ENCODE results near the gene ANKFY1. TPM values are rescaled to one million over a fixed set of nuclear protein-coding genes. Genes with fewer than 3 reads are reported as not detected.

ANKFY1 gene
- polyA plus RNA-seq, 3 donors, result 13.5 to 46.1 (median 21.7) TPM

DNA sequence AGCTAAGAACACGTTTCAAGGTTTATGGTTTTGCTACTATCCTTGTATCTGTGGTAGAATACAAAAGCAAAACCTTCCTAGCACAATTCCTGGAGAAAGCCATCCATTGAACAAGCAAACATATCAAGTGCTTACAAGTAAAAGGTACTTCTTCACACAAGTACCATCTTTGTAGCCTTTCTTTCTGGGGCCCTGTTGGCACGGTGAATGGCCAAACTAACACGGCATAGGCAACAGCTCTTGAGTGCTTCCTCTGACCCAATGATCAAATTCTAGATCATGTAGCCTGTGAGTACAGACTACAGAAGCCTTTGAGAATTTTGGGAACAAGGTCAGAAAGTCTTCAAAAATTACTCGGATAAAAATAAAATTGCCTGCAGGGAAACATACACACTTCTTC lies 57.9 kb downstream of the ANKFY1 start:
- peak overlapping the region in 1 of 2 donors; percentile 84 for H3K4me3 Mint-ChIP-seq
- H3K9me3 Mint-ChIP-seq, result peaks cover 0 to 14% (median 11%) of the 10 kb centered on the region in 7 donors
- H3K4me1 Mint-ChIP-seq, result peaks cover 23% of the 10 kb centered on the region
- Histone ChIP-seq H2AFZ (ENCODE audit: insufficient read depth, low read depth, low read length, poor library complexity, severe bottlenecking) (no peak overlapping the region), H4K20me1 (ENCODE audit: insufficient read depth, low read length) (peaks cover 89% of the 10 kb centered on the region), H3K9ac (ENCODE audit: insufficient read depth, low read length, poor library complexity, severe bottlenecking) (no peak overlapping the region), H3K4me3 (replicated peaks in 1 of 3; ENCODE audit: low read depth in 2 of 3, low read length in 3 of 3) (no peak overlapping the region), H3K4me1 (ENCODE audit: control insufficient read depth in 1 of 2, insufficient read depth in 2 of 2, low read length in 2 of 2) (peaks cover 21 to 22% of the 10 kb centered on the region in 2 donors), H3K79me2 (ENCODE audit: insufficient read depth, low read length) (no peaks in the 10 kb centered on the region), H3K27me3 (ENCODE audit: control insufficient read depth in 2 of 2, insufficient read depth in 2 of 2, low read length in 2 of 2) (peaks cover 20 to 30% of the 10 kb centered on the region in 2 donors), H3K9me3 (replicated peaks in 1 of 2; ENCODE audit: control insufficient read depth in 1 of 2, insufficient read depth in 1 of 2, low read length in 2 of 2) (no peaks in the 10 kb centered on the region), H3K27ac (ENCODE audit: low read depth in 1 of 2, low read length in 2 of 2) (no peak overlapping the region), H3K4me2 (replicated peaks; ENCODE audit: extremely low read depth, low read length, poor library complexity, severe bottlenecking) (no peak overlapping the region), H3K36me3 (replicated peaks in 1 of 2; ENCODE audit: control insufficient read depth in 1 of 2, insufficient read depth in 2 of 2, low read length in 2 of 2) (peaks cover 63 to 93% of the 10 kb centered on the region in 2 donors)
- H3K36me3 Mint-ChIP-seq, result peaks cover 86 to 99% of the 10 kb centered on the region in 2 donors
- H3K27me3 Mint-ChIP-seq (ENCODE audit: low read depth in 3 of 3), result peaks cover 54 to 74% (median 63%) of the 10 kb centered on the region in 3 donors
- no peak for DNase-seq
- intact Hi-C loops (cut with micrococcal nuclease), result no loop called here
- TF ChIP-seq, protein P1, sequence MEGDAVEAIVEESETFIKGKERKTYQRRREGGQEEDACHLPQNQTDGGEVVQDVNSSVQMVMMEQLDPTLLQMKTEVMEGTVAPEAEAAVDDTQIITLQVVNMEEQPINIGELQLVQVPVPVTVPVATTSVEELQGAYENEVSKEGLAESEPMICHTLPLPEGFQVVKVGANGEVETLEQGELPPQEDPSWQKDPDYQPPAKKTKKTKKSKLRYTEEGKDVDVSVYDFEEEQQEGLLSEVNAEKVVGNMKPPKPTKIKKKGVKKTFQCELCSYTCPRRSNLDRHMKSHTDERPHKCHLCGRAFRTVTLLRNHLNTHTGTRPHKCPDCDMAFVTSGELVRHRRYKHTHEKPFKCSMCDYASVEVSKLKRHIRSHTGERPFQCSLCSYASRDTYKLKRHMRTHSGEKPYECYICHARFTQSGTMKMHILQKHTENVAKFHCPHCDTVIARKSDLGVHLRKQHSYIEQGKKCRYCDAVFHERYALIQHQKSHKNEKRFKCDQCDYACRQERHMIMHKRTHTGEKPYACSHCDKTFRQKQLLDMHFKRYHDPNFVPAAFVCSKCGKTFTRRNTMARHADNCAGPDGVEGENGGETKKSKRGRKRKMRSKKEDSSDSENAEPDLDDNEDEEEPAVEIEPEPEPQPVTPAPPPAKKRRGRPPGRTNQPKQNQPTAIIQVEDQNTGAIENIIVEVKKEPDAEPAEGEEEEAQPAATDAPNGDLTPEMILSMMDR (IDR thresholded peaks at IDR 0.05), result no peak
- H3K27ac Mint-ChIP-seq, result no peak overlapping the region
- whole genome bisulfite sequencing (ENCODE audit: insufficient coverage), result 100% methylated on average over 3 of the region's 4 CpGs

DNA sequence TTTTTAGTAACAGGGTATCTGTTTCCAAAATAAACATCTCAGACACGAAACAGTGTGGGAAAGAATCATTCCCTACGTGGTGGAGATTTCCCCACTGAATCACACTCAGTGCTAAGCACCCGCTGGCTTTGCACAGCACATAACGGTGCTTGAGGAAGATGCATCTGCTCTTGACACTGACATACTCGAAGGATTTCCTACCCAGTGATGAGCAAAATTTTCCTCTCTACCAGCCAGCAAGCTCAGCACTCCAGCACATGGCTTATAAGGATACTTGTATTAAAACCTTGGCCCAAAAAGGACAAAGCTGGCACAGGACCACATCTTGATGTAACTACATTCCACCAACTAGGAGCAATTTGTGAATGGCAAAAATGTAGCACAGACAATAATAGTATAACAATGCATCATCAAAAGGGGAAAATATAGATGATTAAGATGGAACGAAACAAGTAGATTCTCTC lies 59.0 kb downstream of the ANKFY1 start:
- Mint-ChIP-seq H3K9me3 (peaks cover 0 to 12% (median 11%) of the 10 kb centered on the region in 7 donors), H3K27ac (no peak overlapping the region), H3K27me3 (ENCODE audit: low read depth in 3 of 3) (peaks cover 50 to 68% (median 57%) of the 10 kb centered on the region in 3 donors), H3K36me3 (peaks cover 86 to 99% of the 10 kb centered on the region in 2 donors), H3K4me1 (peaks cover 23% of the 10 kb centered on the region), H3K4me3 (peak overlapping the region in 1 of 2 donors; percentile 80)
- intact Hi-C loops (cut with micrococcal nuclease), result no loop called here
- Histone ChIP-seq H3K9ac (ENCODE audit: insufficient read depth, low read length, poor library complexity, severe bottlenecking) (no peak overlapping the region), H4K20me1 (ENCODE audit: insufficient read depth, low read length) (peaks cover 89% of the 10 kb centered on the region), H3K9me3 (replicated peaks in 1 of 2; ENCODE audit: control insufficient read depth in 1 of 2, insufficient read depth in 1 of 2, low read length in 2 of 2) (no peaks in the 10 kb centered on the region), H3K4me2 (replicated peaks; ENCODE audit: extremely low read depth, low read length, poor library complexity, severe bottlenecking) (no peak overlapping the region), H3K4me1 (ENCODE audit: control insufficient read depth in 1 of 2, insufficient read depth in 2 of 2, low read length in 2 of 2) (peaks cover 21 to 22% of the 10 kb centered on the region in 2 donors), H3K27ac (ENCODE audit: low read depth in 1 of 2, low read length in 2 of 2) (no peak overlapping the region), H3K36me3 (replicated peaks in 1 of 2; ENCODE audit: control insufficient read depth in 1 of 2, insufficient read depth in 2 of 2, low read length in 2 of 2) (peaks cover 62 to 97% of the 10 kb centered on the region in 2 donors), H2AFZ (ENCODE audit: insufficient read depth, low read depth, low read length, poor library complexity, severe bottlenecking) (no peak overlapping the region), H3K27me3 (ENCODE audit: control insufficient read depth in 2 of 2, insufficient read depth in 2 of 2, low read length in 2 of 2) (peaks cover 18 to 26% of the 10 kb centered on the region in 2 donors), H3K79me2 (ENCODE audit: insufficient read depth, low read length) (no peaks in the 10 kb centered on the region), H3K4me3 (replicated peaks in 1 of 3; ENCODE audit: low read depth in 2 of 3, low read length in 3 of 3) (no peak overlapping the region)
- DNase-seq, result no peak
- TF ChIP-seq, protein P1 (IDR thresholded peaks at IDR 0.05), result no peak
- WGBS (ENCODE audit: insufficient coverage), result 100% methylated on average over 4 of the region's 6 CpGs
